A673 (cell line): ENCODE data around the gene USP17L19. TPM values are rescaled to one million over a fixed set of nuclear protein-coding genes. Genes with fewer than 3 reads are reported as not detected.
"Not testable (repeated sequence)": the region's sequence is repeated elsewhere in the genome, so short reads cannot be mapped to it uniquely, and the experiment has no call there.

Experiments used
- BruUV-seq: library from RNA; stranded (reverse); fragments of 400-500 nt; replicated peaks from 2 replicates; lab custom pipeline; 2021; lab: Mats Ljungman, UMichigan
- CTCF ChIA-PET: fragments of 300-600 bp; sonication (Branson Sonifier 250); formaldehyde crosslinking; loops from one replicate; lab custom pipeline; 2022; ENCODE audit warnings: antibody characterized with exemption; lab: Charles Lee
- POLR2A ChIA-PET: fragments of 300-600 bp; sonication (Branson Sonifier 250); formaldehyde crosslinking; loops from one replicate; lab custom pipeline; 2022; ENCODE audit warnings: antibody characterized with exemption; ENCODE audit not compliant: low non-redundant PET; lab: Charles Lee
- DNase-seq: peaks from one replicate; pipeline ENCODE4 v3.0.0-alpha.2; 2015; ENCODE audit warnings: low spot score
- H3K27ac ChIP-seq: fragments of 200-600 bp; sonication (generic); 2 replicates; pipeline ENCODE4 v1.5.1; 2016; ENCODE audit warnings: mixed run types, low read depth, mild to moderate bottlenecking, mixed read lengths, antibody characterized with exemption, low read length; ENCODE audit not compliant: poor library complexity, severe bottlenecking
- H3K27me3 ChIP-seq: fragments of 200-600 bp; sonication (generic); replicated peaks from 2 replicates; pipeline ENCODE4 v1.6.1; 2017; ENCODE audit warnings: mixed run types, low read depth, mild to moderate bottlenecking, mixed read lengths, antibody characterized with exemption, low read length; ENCODE audit not compliant: insufficient read depth, poor library complexity
- H3K36me3 ChIP-seq: fragments of 200-600 bp; sonication (generic); 2 replicates; pipeline ENCODE4 v1.6.1; 2016; ENCODE audit warnings: mixed run types, mild to moderate bottlenecking, mixed read lengths, antibody characterized with exemption, low read length; ENCODE audit not compliant: insufficient read depth, poor library complexity, severe bottlenecking
- H3K4me1 ChIP-seq: fragments of 200-600 bp; sonication (generic); 2 replicates; pipeline ENCODE4 v1.6.1; 2017; ENCODE audit warnings: mixed run types, mild to moderate bottlenecking, mixed read lengths, antibody characterized with exemption, low read length; ENCODE audit not compliant: insufficient read depth, poor library complexity, severe bottlenecking
- H3K4me3 ChIP-seq: fragments of 200-600 bp; sonication (generic); 2 replicates; pipeline ENCODE4 v1.5.1; 2016; ENCODE audit warnings: low read depth, mixed run types, mild to moderate bottlenecking, mixed read lengths, low read length; ENCODE audit not compliant: poor library complexity, severe bottlenecking
- H3K9me3 ChIP-seq: fragments of 200-600 bp; sonication (generic); 2 replicates; pipeline ENCODE4 v1.6.1; 2016; ENCODE audit warnings: mixed run types, low read depth, mild to moderate bottlenecking, mixed read lengths, antibody characterized with exemption, low read length; ENCODE audit not compliant: poor library complexity, severe bottlenecking
- intact Hi-C: fragments of 100-400 bp; cut with micrococcal nuclease; formaldehyde crosslinking; loops from one replicate; pipeline ENCODE4 v1.10.0; 2022; ENCODE audit not compliant: unreplicated experiment
- total RNA-seq: library from RNA; stranded (reverse); gene quantifications from 2 replicates; pipeline ENCODE4 v1.2.3, GENCODE V29; 2021

Gene USP17L19
- total RNA-seq, 1 experiment from 2014 or later = not detected

DNA sequence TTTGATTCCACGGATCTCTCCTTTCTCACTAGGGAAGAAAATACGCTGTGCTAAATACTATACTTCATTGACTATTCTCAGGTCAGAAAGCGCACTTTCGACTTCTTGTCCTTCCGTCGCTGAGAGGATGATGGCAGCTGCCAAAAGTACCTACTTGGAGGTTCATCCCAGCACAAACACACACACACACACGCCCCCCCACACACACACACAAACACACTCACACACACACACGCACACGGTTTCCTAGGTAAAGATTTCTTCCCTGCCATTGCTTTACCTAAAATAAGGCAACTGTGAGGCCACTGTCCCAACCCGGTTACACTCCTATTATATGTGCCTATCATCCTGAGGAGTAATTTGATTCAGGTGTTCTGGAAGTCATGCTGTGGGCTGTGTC is 18.5 kb downstream of the USP17L19 start:
- CTCF ChIA-PET, H3K27ac ChIP-seq, POLR2A ChIA-PET, H3K4me3 ChIP-seq, DNase-seq, intact Hi-C loops, H3K36me3 ChIP-seq, H3K27me3 ChIP-seq, BruUV-seq, H3K9me3 ChIP-seq, H3K4me1 ChIP-seq: not testable (repeated sequence)

Other genes with a start within 250 kb of the USP17L19 start
- gene FAM90A26, start 83.0 kb upstream of the USP17L19 start, total RNA-seq = not detected in 2 replicates
- gene USP17L10, start 42.7 kb upstream of the USP17L19 start, total RNA-seq = not detected in 2 replicates
- gene USP17L11, start 38.0 kb upstream of the USP17L19 start, total RNA-seq = 0.24 TPM in 1 of 2 replicates, not detected in the other
- not detected in 2 replicates for gene USP17L12, start 33.2 kb upstream of the USP17L19 start, total RNA-seq
- gene USP17L13, start 28.5 kb upstream of the USP17L19 start, total RNA-seq = not detected in 2 replicates
- not detected in 2 replicates for gene USP17L15, start 19.0 kb upstream of the USP17L19 start, total RNA-seq
- gene USP17L17, start 9.5 kb upstream of the USP17L19 start, total RNA-seq = not detected in 2 replicates
- not detected in 2 replicates for gene USP17L18, start 4.7 kb upstream of the USP17L19 start, total RNA-seq
- gene USP17L20, start 4.7 kb downstream of the USP17L19 start, total RNA-seq = not detected in 2 replicates
- not detected in 2 replicates for gene USP17L21, start 9.5 kb downstream of the USP17L19 start, total RNA-seq
- gene USP17L22, start 14.2 kb downstream of the USP17L19 start, total RNA-seq = not detected in 2 replicates
- not detected in 2 replicates for gene USP17L24, start 71.8 kb downstream of the USP17L19 start, total RNA-seq
- not detected in 2 replicates for gene USP17L25, start 76.5 kb downstream of the USP17L19 start, total RNA-seq
- gene USP17L26, start 81.3 kb downstream of the USP17L19 start, total RNA-seq = not detected in 2 replicates
- not detected in 2 replicates for gene USP17L5, start 86.0 kb downstream of the USP17L19 start, total RNA-seq
- gene USP17L27, start 90.8 kb downstream of the USP17L19 start, total RNA-seq = not detected in 2 replicates
- gene USP17L28, start 95.5 kb downstream of the USP17L19 start, total RNA-seq = not detected in 2 replicates
- gene USP17L29, start 100.3 kb downstream of the USP17L19 start, total RNA-seq = not detected in 2 replicates
- gene USP17L30, start 109.8 kb downstream of the USP17L19 start, total RNA-seq = not detected in 2 replicates
- gene DEFB131A, start 191.0 kb downstream of the USP17L19 start, total RNA-seq = not detected in 2 replicates